PC-9 (cell line): ENCODE measurements around the gene ERBB3.
"Not testable (repeated sequence)": the region's sequence is repeated elsewhere in the genome, so short reads cannot be mapped to it uniquely, and the experiment has no call there.

Source experiments
- EZH2 ChIP-seq: fragments of 200-600 bp; sonication (generic); IDR thresholded peaks from 2 replicates; pipeline ENCODE4 v1.8.0; 2017; ENCODE audit warnings: antibody characterized with exemption, low read depth
- TF ChIP-seq, protein P1 (sequence below): fragments of 200-600 bp; sonication (generic); conservative IDR thresholded peaks from 2 replicates; pipeline ENCODE4 v1.6.1; 2017; ENCODE audit warnings: mixed run types, antibody characterized with exemption, mild to moderate bottlenecking, moderate library complexity

DNA sequence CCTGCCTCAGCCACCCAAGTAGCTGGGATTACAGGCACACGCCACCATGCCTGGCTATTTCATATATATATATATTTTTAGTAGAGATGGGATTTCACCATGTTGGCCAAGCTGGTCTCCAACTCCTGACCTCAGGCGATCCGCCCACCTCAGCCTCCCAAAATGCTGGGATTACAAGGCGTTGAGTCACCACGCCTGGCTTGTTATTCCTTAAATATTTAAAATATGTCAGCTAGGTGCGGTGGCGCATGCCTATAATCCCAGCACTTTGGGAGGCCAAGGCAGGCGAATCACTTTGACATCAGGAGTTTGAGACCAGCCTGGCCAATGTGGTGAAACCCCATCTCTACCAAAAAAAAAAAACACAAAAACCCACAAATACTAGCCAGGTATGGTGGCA lies 20.0 kb upstream of the ERBB3 start:
- TF ChIP-seq, protein P1, sequence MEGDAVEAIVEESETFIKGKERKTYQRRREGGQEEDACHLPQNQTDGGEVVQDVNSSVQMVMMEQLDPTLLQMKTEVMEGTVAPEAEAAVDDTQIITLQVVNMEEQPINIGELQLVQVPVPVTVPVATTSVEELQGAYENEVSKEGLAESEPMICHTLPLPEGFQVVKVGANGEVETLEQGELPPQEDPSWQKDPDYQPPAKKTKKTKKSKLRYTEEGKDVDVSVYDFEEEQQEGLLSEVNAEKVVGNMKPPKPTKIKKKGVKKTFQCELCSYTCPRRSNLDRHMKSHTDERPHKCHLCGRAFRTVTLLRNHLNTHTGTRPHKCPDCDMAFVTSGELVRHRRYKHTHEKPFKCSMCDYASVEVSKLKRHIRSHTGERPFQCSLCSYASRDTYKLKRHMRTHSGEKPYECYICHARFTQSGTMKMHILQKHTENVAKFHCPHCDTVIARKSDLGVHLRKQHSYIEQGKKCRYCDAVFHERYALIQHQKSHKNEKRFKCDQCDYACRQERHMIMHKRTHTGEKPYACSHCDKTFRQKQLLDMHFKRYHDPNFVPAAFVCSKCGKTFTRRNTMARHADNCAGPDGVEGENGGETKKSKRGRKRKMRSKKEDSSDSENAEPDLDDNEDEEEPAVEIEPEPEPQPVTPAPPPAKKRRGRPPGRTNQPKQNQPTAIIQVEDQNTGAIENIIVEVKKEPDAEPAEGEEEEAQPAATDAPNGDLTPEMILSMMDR: not testable (repeated sequence)
- not testable (repeated sequence) for TF ChIP-seq EZH2
